HepG2 (cell line): ENCODE data around the gene TBL3.

Experiments used
- ATF1 ChIP-seq: IDR thresholded peaks from 2 replicates; pipeline ENCODE4 v1.6.1; 2016; ENCODE audit warnings: mild to moderate bottlenecking, control low read depth
- EP300 ChIP-seq, 3 experiments: sonication (generic) in 1 of 3; formaldehyde crosslinking in 1 of 3; IDR thresholded peaks; 2 replicates each; pipeline versions ENCODE4 v1.5.1 to v1.6.1; 2011 to 2020; ENCODE audit warnings: low read depth in 2 of 3, low read length in 2 of 3, borderline replicate concordance in 1 of 3, improper control_type of control experiment in 1 of 3, mild to moderate bottlenecking in 1 of 3, missing genetic modification reagents in 1 of 3, moderate library complexity in 1 of 3
- EZH2 ChIP-seq: conservative IDR thresholded peaks from 2 replicates; pipeline ENCODE4 v1.6.1; 2012; ENCODE audit warnings: mild to moderate bottlenecking, low read depth, low read length, moderate library complexity
- GABPA ChIP-seq, 2 experiments: IDR thresholded peaks; 2 replicates each; pipeline ENCODE4 v1.6.1; 2011 to 2016; ENCODE audit warnings: low read depth in 2 of 2, low read length in 1 of 2, missing biosample characterization in 1 of 2, missing genetic modification characterization in 1 of 2
- GATAD2A ChIP-seq: IDR thresholded peaks from 2 replicates; pipeline ENCODE4 v1.6.1; 2016
- HDAC1 ChIP-seq: sonication (generic); formaldehyde crosslinking; IDR thresholded peaks from 2 replicates; pipeline ENCODE4 v1.5.1; 2020; ENCODE audit warnings: mild to moderate bottlenecking, missing genetic modification reagents
- POLR2AphosphoS2 ChIP-seq: IDR thresholded peaks from 2 replicates; pipeline ENCODE4 v1.6.1; 2011; ENCODE audit warnings: low read depth, low read length, improper control_type of control experiment
- RFX5 ChIP-seq: IDR thresholded peaks from 2 replicates; pipeline ENCODE4 v1.6.1; 2011; ENCODE audit warnings: low read depth, low read length, improper control_type of control experiment
- THAP11 ChIP-seq: IDR thresholded peaks from 2 replicates; pipeline ENCODE4 v1.6.1; 2016; ENCODE audit warnings: missing biosample characterization, missing genetic modification reagents
- TF ChIP-seq, protein P1 (sequence below): sonication (generic); formaldehyde crosslinking; IDR thresholded peaks from 2 replicates; pipeline ENCODE4 v1.5.0; 2020; ENCODE audit warnings: mild to moderate bottlenecking, missing genetic modification reagents
- TF ChIP-seq, protein P2 (sequence below): sonication (generic); formaldehyde crosslinking; IDR thresholded peaks from 2 replicates; pipeline ENCODE4 v1.5.0; 2020; ENCODE audit warnings: mild to moderate bottlenecking, missing genetic modification reagents, moderate library complexity
- TF ChIP-seq, protein P3 (sequence below): sonication (generic); formaldehyde crosslinking; IDR thresholded peaks from 2 replicates; pipeline ENCODE4 v1.4.0; 2020; ENCODE audit warnings: missing genetic modification reagents
- TF ChIP-seq, protein P4 (sequence below): sonication (generic); formaldehyde crosslinking; IDR thresholded peaks from 2 replicates; pipeline ENCODE4 v1.8.1; 2022; ENCODE audit warnings: low read depth, mild to moderate bottlenecking, missing genetic modification reagents

DNA sequence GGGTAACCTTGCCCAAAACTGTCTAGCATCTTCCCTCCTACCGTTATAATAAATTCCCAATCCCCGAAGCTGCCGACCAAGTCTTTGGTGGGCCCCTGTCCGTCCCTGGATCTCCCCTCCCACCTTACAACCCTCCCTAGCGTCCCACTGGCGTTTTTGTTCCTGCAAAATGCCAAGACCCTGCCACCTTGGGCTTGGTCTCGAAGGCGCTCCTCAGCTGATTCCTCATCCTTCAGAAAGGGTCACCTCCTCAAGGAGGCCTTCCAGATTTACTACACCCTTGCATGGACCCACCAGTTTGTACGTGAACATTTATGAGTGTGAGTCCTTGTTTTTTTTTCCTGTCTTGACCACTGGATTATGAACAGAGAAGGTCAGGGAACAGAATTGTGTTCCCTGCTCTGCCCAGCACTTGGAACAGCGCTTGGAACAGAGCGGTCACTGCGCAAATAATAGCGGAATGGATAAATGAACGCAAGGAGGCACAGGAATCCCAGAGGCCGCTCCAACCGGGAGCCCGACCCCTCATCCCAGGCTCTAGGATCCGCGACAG is 11.2 kb downstream of the TBL3 start:
- TF ChIP-seq HDAC1 (CRISPR knock-in tag), result no peak
- TF ChIP-seq THAP11, result no peak
- no peak for TF ChIP-seq GABPA (IDR thresholded peaks at IDR 0.05; ENCODE audit: low read depth, low read length)
- no peak for TF ChIP-seq GABPA (CRISPR knock-in tag; IDR thresholded peaks at IDR 0.05; ENCODE audit: low read depth)
- TF ChIP-seq, protein P1, sequence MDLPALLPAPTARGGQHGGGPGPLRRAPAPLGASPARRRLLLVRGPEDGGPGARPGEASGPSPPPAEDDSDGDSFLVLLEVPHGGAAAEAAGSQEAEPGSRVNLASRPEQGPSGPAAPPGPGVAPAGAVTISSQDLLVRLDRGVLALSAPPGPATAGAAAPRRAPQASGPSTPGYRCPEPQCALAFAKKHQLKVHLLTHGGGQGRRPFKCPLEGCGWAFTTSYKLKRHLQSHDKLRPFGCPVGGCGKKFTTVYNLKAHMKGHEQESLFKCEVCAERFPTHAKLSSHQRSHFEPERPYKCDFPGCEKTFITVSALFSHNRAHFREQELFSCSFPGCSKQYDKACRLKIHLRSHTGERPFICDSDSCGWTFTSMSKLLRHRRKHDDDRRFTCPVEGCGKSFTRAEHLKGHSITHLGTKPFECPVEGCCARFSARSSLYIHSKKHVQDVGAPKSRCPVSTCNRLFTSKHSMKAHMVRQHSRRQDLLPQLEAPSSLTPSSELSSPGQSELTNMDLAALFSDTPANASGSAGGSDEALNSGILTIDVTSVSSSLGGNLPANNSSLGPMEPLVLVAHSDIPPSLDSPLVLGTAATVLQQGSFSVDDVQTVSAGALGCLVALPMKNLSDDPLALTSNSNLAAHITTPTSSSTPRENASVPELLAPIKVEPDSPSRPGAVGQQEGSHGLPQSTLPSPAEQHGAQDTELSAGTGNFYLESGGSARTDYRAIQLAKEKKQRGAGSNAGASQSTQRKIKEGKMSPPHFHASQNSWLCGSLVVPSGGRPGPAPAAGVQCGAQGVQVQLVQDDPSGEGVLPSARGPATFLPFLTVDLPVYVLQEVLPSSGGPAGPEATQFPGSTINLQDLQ, result no peak
- TF ChIP-seq, protein P2, sequence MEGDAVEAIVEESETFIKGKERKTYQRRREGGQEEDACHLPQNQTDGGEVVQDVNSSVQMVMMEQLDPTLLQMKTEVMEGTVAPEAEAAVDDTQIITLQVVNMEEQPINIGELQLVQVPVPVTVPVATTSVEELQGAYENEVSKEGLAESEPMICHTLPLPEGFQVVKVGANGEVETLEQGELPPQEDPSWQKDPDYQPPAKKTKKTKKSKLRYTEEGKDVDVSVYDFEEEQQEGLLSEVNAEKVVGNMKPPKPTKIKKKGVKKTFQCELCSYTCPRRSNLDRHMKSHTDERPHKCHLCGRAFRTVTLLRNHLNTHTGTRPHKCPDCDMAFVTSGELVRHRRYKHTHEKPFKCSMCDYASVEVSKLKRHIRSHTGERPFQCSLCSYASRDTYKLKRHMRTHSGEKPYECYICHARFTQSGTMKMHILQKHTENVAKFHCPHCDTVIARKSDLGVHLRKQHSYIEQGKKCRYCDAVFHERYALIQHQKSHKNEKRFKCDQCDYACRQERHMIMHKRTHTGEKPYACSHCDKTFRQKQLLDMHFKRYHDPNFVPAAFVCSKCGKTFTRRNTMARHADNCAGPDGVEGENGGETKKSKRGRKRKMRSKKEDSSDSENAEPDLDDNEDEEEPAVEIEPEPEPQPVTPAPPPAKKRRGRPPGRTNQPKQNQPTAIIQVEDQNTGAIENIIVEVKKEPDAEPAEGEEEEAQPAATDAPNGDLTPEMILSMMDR (CRISPR knock-in tag), result no peak
- TF ChIP-seq EP300 (IDR thresholded peaks at IDR 0.05; ENCODE audit: low read depth in 2 of 2, low read length in 2 of 2), result no peak
- no peak for TF ChIP-seq EP300 (CRISPR knock-in tag; IDR thresholded peaks at IDR 0.05; ENCODE audit: borderline replicate concordance)
- TF ChIP-seq RFX5, result no peak
- TF ChIP-seq, protein P3, sequence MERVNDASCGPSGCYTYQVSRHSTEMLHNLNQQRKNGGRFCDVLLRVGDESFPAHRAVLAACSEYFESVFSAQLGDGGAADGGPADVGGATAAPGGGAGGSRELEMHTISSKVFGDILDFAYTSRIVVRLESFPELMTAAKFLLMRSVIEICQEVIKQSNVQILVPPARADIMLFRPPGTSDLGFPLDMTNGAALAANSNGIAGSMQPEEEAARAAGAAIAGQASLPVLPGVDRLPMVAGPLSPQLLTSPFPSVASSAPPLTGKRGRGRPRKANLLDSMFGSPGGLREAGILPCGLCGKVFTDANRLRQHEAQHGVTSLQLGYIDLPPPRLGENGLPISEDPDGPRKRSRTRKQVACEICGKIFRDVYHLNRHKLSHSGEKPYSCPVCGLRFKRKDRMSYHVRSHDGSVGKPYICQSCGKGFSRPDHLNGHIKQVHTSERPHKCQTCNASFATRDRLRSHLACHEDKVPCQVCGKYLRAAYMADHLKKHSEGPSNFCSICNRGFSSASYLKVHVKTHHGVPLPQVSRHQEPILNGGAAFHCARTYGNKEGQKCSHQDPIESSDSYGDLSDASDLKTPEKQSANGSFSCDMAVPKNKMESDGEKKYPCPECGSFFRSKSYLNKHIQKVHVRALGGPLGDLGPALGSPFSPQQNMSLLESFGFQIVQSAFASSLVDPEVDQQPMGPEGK (CRISPR knock-in tag), result no peak
- no peak for TF ChIP-seq ATF1 (CRISPR knock-in tag)
- no peak for TF ChIP-seq GATAD2A (CRISPR knock-in tag)
- TF ChIP-seq POLR2AphosphoS2, result no peak
- TF ChIP-seq EZH2, result no peak
- TF ChIP-seq, protein P4, sequence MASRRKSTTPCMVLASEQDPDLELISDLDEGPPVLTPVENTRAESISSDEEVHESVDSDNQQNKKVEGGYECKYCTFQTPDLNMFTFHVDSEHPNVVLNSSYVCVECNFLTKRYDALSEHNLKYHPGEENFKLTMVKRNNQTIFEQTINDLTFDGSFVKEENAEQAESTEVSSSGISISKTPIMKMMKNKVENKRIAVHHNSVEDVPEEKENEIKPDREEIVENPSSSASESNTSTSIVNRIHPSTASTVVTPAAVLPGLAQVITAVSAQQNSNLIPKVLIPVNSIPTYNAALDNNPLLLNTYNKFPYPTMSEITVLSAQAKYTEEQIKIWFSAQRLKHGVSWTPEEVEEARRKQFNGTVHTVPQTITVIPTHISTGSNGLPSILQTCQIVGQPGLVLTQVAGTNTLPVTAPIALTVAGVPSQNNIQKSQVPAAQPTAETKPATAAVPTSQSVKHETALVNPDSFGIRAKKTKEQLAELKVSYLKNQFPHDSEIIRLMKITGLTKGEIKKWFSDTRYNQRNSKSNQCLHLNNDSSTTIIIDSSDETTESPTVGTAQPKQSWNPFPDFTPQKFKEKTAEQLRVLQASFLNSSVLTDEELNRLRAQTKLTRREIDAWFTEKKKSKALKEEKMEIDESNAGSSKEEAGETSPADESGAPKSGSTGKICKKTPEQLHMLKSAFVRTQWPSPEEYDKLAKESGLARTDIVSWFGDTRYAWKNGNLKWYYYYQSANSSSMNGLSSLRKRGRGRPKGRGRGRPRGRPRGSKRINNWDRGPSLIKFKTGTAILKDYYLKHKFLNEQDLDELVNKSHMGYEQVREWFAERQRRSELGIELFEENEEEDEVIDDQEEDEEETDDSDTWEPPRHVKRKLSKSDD (CRISPR knock-in tag), result no peak
